Kidney (tissue), 14 donors: ENCODE data around the gene SLC8A2. TPM values are rescaled to one million over a fixed set of nuclear protein-coding genes. Genes with fewer than 3 reads are reported as not detected.

Experiments used
- DNase-seq, 5 donors: peaks; one replicate each; pipeline ENCODE4 v3.0.0-alpha.2; 2013 to 2020
- FAIRE-seq: peaks from 2 replicates; lab custom pipeline; 2012; peaks lifted over from hg19 to GRCh38; lab: Jason Lieb, UNC
- H3K27ac ChIP-seq, 2 donors: one replicate each; pipeline ENCODE4 v1.7.0; 2013; ENCODE audit warnings: low read depth in 2 of 2, low read length in 2 of 2, inconsistent platforms in 1 of 2
- H3K27me3 ChIP-seq: one replicate; pipeline ENCODE4 v1.7.1; 2013; ENCODE audit warnings: low read length, inconsistent platforms; ENCODE audit not compliant: control insufficient read depth, insufficient read depth
- H3K36me3 ChIP-seq, 3 donors: one replicate each; pipeline versions ENCODE4 v1.7.0 to v1.7.1; 2013; ENCODE audit warnings: low read length in 3 of 3, control low read depth in 1 of 3, inconsistent platforms in 1 of 3; ENCODE audit not compliant: insufficient read depth in 3 of 3, control insufficient read depth in 2 of 3
- H3K4me1 ChIP-seq, 3 donors: one replicate each; pipeline versions ENCODE4 v1.7.0 to v1.7.1; 2013; ENCODE audit warnings: low read length in 3 of 3, inconsistent platforms in 1 of 3, low read depth in 1 of 3; ENCODE audit not compliant: control insufficient read depth in 2 of 3, insufficient read depth in 2 of 3
- H3K4me3 ChIP-seq, 3 donors: one replicate each; pipeline versions ENCODE4 v1.7.0 to v1.8.1; 2013; ENCODE audit warnings: low read length in 3 of 3, control low read depth in 1 of 3, inconsistent platforms in 1 of 3
- H3K9ac ChIP-seq, 3 donors: one replicate each; pipeline versions ENCODE4 v1.7.0 to v1.7.1; 2013; ENCODE audit warnings: low read length in 3 of 3, control low read depth in 1 of 3, inconsistent platforms in 1 of 3
- H3K9me3 ChIP-seq, 3 donors: one replicate each; pipeline versions ENCODE4 v1.7.0 to v1.7.1; 2013; ENCODE audit warnings: low read length in 3 of 3, control low read depth in 1 of 3, inconsistent platforms in 1 of 3; ENCODE audit not compliant: control insufficient read depth in 2 of 3, insufficient read depth in 1 of 3
- intact Hi-C: fragments of 100-400 bp; cut with DNase I; formaldehyde crosslinking; loops from one replicate; pipeline ENCODE4 v1.11.1; 2022
- polyA plus RNA-seq: library from polyadenylated mRNA; stranded (reverse); fragments of 350-450 nt; fragmentation: Illumina TruSeq; extraction: RNeasy Lipid Tissue Mini Kit (QIAGEN cat#74804); gene quantifications from one replicate; pipeline ENCODE4 v1.2.3, GENCODE V29; 2014; ENCODE audit warnings: low read depth, low replicate concordance; ENCODE audit not compliant: insufficient read depth
- total RNA-seq: library from RNA; stranded (reverse); fragmentation: NEBNext Ultra II Directional; extraction: Animal tissue kit (Norgen Biotek cat#: 25700); gene quantifications from one replicate; pipeline ENCODE4 v1.2.1, GENCODE V29; 2021
- TF ChIP-seq, protein P1 (sequence below): IDR thresholded peaks from 3 replicates; pipeline ENCODE4 v1.5.1; 2012; ENCODE audit warnings: mild to moderate bottlenecking, moderate library complexity, borderline replicate concordance; ENCODE audit not compliant: insufficient read depth; ENCODE audit errors: extremely low read depth
- donor health status: control.
- donor health status: control.
- donor health status: control.
- donor health status: control.
- donor health status: control.
- donor health status: DM: yes; HTN: yes; CAD: no.
- donor health status: Normal renal cell carcinoma (clear cell type).

The SLC8A2 gene
- total and polyA plus RNA-seq, 2 donors from 2014 or later, result 0.94 TPM; not detected in 1

DNA sequence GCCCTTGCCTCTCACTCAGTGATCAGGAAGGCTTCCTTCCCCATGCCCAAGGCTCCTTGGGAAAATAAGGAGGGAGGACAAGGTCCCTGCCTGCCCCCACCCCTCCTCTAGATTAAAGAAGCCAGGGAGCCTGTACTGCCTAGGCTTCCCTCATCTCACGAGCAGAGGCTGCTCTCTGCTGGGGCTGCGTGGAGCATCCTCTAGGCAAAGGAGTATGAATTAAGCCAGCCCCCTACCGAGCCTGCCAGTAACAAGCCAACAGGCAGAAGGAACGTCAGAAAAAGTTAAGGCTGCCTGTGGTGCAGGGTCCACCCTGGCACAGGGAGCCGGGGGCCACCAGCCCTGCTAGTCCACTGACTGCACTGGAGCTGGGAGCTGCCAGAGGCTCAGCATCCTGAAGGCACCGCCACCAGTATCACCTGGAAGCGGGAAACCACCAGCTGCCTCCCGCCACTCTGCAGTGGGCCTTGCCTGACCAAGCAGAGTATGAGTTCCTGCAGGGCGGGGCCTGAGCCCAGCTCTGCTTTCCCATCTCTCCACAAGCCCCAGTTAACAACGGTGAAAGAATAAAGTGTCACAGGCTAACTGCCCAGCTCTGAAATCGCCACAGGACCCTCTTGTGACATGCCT lies 36.3 kb upstream of the SLC8A2 start:
- Histone ChIP-seq H3K36me3 (peaks cover 0 to 17% (median 3%) of the 10 kb centered on the region in 3 donors), H3K27me3 (no peaks in the 10 kb centered on the region), H3K9me3 (no peaks in the 10 kb centered on the region), H3K4me3 (no peak overlapping the region), H3K4me1 (peaks cover 2 to 68% (median 62%) of the 10 kb centered on the region in 3 donors), H3K27ac (peak overlapping the region; percentile 80 to 83), H3K9ac (peak overlapping the region in 1 of 3 donors; percentile 63)
- FAIRE-seq, result no peak
- no peak for DNase-seq
- intact Hi-C loops, result no loop called here
- TF ChIP-seq, protein P1, sequence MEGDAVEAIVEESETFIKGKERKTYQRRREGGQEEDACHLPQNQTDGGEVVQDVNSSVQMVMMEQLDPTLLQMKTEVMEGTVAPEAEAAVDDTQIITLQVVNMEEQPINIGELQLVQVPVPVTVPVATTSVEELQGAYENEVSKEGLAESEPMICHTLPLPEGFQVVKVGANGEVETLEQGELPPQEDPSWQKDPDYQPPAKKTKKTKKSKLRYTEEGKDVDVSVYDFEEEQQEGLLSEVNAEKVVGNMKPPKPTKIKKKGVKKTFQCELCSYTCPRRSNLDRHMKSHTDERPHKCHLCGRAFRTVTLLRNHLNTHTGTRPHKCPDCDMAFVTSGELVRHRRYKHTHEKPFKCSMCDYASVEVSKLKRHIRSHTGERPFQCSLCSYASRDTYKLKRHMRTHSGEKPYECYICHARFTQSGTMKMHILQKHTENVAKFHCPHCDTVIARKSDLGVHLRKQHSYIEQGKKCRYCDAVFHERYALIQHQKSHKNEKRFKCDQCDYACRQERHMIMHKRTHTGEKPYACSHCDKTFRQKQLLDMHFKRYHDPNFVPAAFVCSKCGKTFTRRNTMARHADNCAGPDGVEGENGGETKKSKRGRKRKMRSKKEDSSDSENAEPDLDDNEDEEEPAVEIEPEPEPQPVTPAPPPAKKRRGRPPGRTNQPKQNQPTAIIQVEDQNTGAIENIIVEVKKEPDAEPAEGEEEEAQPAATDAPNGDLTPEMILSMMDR, result no peak

- no peaks in the 10 kb centered on the region for H3K9me3 ChIP-seq
- FAIRE-seq, result no peak
- peaks cover 0 to 59% (median 53%) of the 10 kb centered on the region in 3 donors for H3K4me1 ChIP-seq
- H3K9ac ChIP-seq, result peak overlapping the region in 1 of 3 donors; percentile 67
- peak in 3 of 5 donors; percentile 46 to 82 (median 63) for DNase-seq
- no peaks in the 10 kb centered on the region for H3K27me3 ChIP-seq
- TF ChIP-seq, protein P1, result no peak
- peaks cover 0 to 25% (median 6%) of the 10 kb centered on the region in 3 donors for H3K36me3 ChIP-seq
- intact Hi-C loops, result no loop called here
- H3K4me3 ChIP-seq, result no peak overlapping the region
- peak overlapping the region; percentile 80 to 83 for H3K27ac ChIP-seq
These were observed 35.3 kb upstream of the SLC8A2 start for GRCh38 chr19:47507012-47507411.

GRCh38 chr19:47506459-47506858 lies 34.8 kb upstream of the SLC8A2 start:
- peaks cover 0 to 53% (median 47%) of the 10 kb centered on the region in 3 donors for H3K4me1 ChIP-seq
- DNase-seq (no peak), FAIRE-seq (no peak)
- H3K9me3 ChIP-seq, result no peaks in the 10 kb centered on the region
- H3K9ac ChIP-seq, result peak overlapping the region in 1 of 3 donors; percentile 67
- H3K27ac ChIP-seq, result peak overlapping the region; percentile 63 to 71
- TF ChIP-seq, protein P1, result no peak
- H3K27me3 ChIP-seq, result no peaks in the 10 kb centered on the region
- H3K36me3 ChIP-seq, result peaks cover 0 to 26% (median 6%) of the 10 kb centered on the region in 3 donors
- H3K4me3 ChIP-seq, result no peak overlapping the region
- intact Hi-C loops, result no loop called here
